GM18502 (cell line): ENCODE results near the gene ADCY2.

Source experiments
- ATAC-seq: cut with Tn5 transposase; IDR thresholded peaks from one replicate; pipeline ENCODE4 v1.9.1; 2021; ENCODE audit warnings: mild to moderate bottlenecking; ENCODE audit not compliant: unreplicated experiment, poor library complexity

The ADCY2 gene

DNA sequence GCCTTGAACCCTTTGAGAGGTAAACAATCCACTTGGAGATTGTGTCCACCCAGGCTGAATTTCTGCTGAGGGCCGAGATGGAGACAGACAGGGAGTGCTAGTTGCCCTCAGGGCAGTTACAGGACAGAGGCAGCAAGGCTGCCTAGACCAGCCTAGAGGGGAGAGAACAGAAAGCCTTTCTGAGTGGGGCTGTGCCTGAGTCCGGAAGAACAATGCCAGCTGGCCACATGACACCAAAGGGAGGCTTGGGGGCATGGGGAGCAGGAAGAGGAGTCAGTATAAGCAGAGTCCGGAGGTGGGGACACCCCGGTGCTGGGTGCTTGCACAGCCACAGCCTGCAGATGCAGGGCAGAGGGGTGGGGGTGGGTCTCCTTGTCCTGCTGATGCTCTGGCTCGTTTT, 309.3 kb downstream of the ADCY2 start:
- ATAC-seq, result no peak

GRCh38 chr5:7705736-7706135, 309.8 kb downstream of the ADCY2 start:
- ATAC-seq, result no peak

DNA sequence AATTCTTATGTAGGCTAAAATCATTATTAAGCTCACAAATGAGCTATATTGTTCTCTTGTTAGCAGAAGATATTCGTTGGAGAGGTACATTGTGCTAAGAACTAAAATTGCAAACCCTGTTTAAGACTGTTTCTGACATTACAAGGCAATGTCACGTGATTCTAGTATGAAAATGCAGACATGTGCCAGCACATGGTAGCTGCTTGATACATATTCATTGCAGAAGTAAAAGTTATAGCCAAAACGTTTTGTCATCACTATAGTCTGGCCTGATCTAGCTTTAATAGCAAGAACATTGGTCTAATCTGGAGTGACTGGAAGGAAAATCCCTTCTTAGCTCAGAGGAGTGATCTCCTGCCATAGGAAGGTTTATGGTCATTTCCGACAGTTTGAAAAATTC, 310.3 kb downstream of the ADCY2 start:
- ATAC-seq, result no peak

DNA sequence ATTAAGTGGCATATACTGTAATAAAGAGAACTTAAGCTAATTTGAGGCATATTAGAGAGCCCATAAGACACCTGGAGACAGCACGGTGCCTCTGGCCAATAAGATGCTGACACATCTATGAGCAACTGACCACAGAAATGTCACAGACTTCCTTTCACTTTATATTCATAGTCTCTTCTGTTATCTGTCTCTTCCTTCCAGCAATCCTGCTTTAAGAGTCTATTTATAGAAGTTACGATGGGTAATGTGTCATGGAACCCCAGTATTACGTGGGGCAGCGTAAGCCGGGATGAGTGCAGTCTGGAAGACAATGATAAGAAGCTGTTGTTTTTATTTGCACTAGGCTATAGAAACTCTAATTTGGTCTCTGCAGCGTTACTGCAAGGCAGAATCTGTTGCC, 318.2 kb downstream of the ADCY2 start:
- ATAC-seq, result no peak

DNA sequence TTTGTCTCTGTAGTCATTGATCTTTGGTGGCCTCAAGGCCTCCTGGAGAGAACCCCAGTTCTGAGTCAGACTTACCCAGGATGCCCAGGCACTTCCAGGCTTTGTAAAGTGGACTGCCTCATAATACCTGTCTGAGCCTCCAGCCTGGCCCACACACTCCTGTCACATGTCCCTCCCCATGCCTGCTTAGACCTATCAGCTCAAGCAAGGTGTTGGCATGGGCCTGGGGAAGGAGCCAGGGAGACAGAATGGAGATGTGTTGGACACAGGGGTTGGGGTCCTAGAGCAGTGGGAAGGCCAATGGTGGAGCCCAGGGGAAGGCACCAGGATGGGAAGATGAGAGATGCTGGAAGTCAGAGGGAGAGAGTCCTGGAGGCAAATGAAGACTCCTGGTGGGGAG, 318.8 kb downstream of the ADCY2 start:
- no peak for ATAC-seq

GRCh38 chr5:7717691-7718090, 321.8 kb downstream of the ADCY2 start:
- no peak for ATAC-seq

- no peak for ATAC-seq
These were observed 332.1 kb downstream of the ADCY2 start for GRCh38 chr5:7728076-7728475.

GRCh38 chr5:7741415-7742065, 345.6 kb downstream of the ADCY2 start:
- ATAC-seq, result no peak

- ATAC-seq, result no peak
These were observed 346.3 kb downstream of the ADCY2 start for GRCh38 chr5:7742241-7742656.

DNA sequence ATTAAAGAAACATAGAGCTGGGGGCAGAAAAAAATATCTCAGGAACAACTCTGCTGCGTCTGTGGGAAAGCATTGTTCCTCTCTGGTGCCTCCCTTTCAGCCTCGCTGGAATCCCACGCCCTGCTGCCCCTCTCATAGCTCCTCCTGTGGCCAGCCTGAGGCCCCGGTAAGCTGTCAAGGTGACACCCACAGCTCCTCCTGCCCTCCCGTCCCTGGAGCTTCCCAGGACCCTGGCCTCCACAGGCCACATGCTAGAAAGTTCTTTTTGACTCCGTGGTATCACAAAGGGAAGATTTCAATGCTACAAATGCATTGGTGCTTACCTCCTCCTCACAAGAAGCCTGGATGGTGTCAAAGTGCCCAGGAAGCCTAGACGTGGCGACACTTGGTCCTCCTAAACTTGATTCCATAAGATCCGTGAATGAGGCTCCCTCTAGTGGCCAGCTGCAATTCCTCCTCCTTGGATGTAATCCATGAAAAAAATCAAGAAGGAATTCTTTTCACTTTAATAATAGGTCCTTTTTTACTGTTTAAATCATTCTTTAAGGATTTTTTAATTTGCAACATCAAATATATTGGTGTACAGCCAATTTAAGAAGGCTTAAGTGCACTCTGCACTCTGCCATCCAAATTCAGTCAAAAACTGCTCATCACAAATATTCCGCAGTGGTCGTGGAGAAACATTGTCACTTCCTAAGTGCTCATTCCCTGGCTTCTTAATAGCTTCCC, 350.1 kb downstream of the ADCY2 start:
- no peak for ATAC-seq

GRCh38 chr5:7747728-7748127, 351.8 kb downstream of the ADCY2 start:
- ATAC-seq, result no peak

GRCh38 chr5:7749626-7750025, 353.7 kb downstream of the ADCY2 start:
- ATAC-seq, result no peak

GRCh38 chr5:7751874-7752273, 355.9 kb downstream of the ADCY2 start:
- no peak for ATAC-seq

DNA sequence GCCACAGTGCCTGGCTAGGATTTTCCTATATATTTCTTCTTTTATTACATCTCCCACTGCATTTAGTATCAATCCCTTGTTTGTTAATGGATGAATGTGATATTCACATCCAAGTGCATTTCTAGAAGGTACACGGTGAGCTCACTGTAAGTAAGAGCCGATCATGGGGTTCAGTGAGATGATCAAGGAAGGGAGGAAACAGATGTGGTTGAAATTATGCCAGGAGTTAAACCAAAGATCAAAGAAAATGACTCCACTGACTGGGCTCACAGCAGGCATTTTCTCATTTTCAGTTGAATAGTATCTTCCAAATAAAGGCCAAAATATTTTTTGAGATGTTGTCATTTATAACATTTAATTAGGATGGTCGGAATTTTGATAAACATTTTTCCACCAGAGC, 357.2 kb downstream of the ADCY2 start:
- no peak for ATAC-seq

GRCh38 chr5:7753596-7753995, 357.7 kb downstream of the ADCY2 start:
- no peak for ATAC-seq

DNA sequence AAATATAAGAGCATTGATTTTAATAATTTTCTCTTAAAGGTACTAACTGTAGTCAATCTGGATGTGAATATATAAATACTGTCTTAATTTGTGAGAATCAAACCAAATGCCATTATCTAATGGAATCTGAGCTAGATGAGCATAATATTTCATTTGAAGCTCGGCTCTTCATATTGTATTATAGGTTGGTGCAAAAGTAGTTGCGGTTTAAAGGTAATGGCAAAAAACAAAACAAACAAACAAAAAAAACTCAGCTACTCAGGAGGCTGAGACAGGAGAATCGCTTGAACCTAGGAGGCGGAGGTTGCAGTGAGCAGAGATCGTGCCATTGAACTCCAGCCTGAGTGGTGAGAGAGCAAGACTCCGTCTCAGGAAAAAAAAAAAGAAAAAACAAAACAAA, 358.6 kb downstream of the ADCY2 start:
- ATAC-seq, result no peak

GRCh38 chr5:7754997-7755596, 359.2 kb downstream of the ADCY2 start:
- ATAC-seq, result peak; percentile 82

GRCh38 chr5:7755958-7756357, 360.0 kb downstream of the ADCY2 start:
- no peak for ATAC-seq

DNA sequence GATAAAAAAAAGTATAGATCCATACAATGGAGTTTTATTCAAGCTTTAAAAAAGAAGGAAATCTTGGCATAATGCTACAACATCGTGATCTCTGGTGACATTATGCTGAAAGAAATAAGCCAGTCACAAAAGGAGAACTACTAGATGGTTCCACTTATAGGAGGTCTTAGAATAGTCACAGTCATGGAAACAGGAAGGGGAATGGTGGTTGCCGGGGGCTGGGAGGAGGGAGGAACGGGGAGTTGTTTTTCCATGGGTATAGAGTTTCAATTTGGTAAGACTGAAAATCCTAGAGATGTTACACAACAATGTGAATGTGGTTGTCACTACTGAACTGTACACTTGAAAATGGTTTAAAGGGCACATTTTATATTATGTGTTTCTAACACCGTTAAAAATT, 360.5 kb downstream of the ADCY2 start:
- no peak for ATAC-seq

DNA sequence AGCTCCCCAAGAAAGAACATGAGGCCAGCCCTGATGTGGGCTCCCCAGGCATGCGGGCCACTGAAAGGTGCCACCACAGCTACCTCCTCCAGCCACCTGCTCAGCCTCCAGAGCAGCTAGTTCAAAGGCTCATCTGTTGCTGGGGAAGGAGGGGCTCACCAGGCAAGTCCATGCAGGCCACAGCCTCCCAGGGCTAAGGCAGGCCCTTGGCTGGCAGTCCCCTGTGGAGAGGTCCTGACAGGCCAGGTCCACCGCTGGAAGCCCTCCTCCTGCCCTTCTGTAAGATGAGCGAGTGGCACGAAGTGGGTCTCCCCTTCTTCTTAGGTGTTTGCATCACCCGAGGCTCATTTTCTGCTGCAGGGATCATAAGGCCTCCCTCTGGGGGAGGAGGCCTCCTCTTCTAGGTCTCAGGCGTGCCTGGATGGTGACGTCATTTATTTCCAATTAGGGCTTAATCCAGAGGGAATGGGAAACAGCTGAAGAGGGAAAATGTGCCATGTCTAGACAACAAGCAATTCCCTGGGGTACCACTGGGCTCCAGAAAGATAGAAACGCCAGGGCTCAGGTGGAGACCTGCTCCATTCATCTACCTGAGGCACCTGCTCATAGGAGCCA, 363.4 kb downstream of the ADCY2 start:
- ATAC-seq, result no peak

DNA sequence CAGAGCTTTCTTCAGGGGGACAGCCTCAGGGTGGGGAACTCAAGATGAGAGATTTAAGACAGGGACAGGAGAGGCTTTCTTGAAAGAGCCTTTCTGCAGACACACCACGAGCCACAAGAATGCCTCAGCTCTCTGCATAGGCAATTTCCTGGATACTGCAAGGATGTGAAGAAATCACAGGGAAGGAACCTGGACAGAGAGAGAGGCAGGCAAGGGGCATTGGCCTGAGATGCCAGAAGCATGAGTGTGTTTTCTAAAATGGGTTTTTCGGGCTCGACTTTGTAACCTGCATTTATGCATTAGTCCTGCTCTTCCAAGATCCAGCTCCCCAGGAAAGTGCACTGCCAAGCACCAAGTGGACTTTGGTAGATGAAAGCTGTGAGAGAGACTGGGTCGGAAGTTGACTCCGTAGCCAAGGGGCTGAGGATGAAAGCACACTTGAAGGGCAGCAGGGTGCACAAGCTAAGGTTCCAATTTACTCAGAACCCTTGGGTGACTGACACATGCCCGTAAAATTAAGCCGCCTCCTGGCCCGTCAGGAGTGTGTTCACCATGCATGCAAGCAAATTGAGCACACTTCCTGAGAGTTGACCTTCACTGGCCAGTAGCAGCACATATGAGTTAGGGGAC, 364.1 kb downstream of the ADCY2 start:
- no peak for ATAC-seq
